ENCODE results near the gene KRT2.

The KRT2 gene

DNA sequence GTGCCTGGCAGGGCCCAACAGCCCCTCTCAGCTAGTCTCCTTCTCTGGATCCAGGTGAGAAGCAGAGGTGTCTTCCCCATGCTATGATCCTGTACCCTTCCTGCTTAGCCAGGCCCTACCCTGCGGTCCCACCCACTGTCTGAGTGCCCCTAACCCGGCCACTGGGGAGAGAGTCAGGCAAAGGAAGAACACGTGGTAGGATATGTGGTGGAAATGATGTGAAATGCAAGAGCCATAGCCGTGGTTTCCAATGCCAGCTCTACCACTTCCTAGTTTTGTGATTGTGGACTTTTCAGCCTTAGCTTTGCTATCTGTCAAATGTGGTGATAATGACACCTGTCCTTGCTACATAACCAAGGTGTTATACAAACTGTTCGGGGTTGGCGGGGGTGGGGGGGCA lies 15.8 kb downstream of the KRT2 start:
- DNase-seq = no peak

DNA sequence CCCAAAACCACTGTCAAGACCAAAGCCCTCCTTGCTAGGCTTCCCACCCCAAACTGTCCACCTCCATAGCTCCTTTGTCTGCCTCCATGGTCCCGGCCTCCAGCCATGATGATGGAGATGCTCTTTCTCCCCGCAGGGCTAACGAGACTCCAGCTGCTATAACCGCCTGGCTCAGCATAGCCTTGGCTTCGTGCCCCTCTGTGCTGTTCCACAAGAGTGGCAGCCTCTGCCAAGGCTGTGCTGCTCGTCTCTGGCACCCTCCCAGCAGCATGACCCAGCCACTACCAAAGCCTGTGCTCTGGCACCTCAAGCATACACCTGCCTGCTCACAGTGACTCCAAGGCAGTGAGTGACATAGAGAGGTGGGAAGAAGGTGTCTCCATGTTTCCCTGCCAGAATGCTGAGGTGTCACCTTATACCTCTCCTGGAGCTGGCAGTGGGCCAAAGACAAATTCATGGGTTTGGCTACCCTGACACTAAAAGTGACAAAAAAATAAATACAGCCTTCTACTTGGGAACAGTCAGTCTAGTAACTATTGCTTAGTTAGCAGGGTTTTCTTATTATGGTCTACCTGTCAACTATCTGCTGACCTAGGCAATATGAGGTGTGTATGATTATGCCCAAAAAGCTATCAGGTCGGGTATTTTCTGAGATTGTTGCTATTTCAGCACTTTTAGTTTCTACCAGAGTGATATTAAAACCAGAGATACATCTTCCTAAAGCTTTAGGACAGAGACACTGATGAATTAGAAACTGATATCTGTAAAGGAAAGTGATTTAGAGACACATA lies 17.6 kb downstream of the KRT2 start:
- DNase-seq = peak; percentile 74

- no peak for DNase-seq
These were observed 18.6 kb downstream of the KRT2 start for GRCh38 chr12:52633383-52633782.

DNA sequence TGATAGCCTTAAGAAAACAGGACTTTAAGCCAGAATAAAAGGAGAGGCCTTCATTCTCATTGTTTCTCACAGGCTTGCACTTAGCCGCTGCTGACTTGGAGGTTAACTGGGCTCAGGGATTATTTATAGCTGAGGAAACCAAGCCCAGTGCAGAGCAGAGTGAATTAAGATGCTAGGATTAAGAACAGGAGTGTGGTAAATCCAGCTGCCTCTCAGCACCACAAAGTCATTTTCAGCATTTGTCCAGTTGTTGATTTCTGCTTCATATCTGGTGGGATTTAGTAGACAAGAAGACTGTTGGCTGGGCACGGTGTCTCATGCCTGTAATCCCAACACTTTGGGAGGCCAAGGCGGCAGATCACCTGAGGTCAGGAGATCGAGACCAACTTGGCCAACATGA lies 19.4 kb downstream of the KRT2 start:
- no peak for DNase-seq

- no peak for DNase-seq
These were observed 20.1 kb downstream of the KRT2 start for GRCh38 chr12:52631676-52632459.

DNA sequence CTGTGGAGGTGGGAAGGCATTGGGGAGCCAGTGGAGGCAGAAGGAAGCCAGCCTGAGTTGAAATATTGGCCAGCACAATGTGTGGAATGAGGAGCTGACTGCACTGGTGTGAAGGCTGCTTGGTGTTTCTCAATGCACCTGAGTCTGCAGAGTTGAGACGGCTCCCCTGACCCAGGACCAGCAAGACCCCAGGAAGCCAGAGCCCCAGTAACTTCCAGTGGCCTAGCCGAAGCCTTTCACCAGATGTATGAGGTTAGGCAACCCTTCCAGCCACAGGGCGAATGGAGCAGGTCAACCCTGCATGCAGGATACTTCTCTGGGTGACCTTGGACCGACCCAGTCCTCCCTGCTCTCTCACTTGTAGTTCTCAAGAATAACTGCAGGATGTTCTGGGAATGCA lies 20.7 kb downstream of the KRT2 start:
- DNase-seq = no peak

DNA sequence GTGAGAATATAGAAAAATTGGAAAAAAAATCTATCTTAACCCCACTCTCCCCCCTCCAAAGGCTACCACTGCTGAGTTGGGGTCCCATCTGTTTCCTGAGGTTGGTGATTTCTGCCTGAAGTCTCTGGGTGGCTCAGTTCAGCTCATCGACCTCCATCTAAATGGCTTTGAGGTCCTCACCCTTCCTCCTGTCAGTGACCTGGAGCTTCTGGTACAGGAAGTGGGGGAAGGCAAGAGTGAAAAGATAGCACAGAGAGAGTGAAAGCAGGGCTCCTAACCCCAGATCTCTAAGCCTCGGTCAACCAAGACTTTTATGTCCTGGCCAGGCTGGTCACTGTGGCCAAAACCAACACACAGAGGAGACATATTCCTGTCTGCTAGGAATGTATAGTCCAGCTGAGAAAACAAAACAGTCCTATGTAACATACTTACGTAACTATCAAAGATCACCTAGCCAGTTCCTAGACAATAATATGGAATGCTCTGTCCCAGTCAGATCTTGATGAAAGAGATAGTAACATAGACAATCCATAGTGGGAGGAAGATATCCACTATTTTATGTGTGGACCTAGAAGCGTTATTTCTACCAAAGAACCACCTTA lies 21.3 kb downstream of the KRT2 start:
- DNase-seq = no peak

GRCh38 chr12:52630008-52630500 lies 22.0 kb downstream of the KRT2 start:
- DNase-seq = no peak

DNA sequence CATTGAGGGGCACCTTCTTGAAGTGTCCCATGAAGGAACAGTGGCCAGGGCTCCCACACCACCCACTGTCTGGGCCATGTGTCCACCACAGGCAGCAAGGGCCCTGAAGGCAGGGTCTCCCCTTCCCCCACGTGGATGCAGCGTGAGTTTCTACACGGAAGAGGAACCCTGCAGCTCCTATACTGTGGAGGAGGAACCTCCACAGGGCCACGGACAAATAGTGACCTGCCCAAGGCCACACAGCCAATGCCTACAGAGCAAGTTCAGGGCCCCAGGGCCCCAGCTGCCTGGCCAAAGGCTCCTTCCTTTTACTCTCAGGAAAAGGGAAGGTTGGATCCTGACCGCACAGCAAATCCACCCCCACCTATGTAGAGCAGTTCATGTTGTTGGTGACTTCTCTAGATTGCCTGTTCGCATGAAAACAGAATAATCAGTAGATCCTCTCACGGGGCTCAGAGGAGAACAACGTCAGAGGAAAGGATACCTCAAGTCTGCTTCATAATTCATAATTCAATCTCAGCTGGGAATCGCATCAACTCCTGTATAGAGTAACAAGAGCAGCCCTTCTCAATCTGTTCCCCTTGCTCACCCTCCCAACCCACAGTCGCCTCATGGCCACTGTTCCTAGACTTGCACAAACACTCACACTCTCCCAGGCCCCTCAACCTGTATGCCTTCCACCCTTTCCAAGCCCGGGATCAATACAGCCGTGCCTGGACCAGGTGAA lies 22.6 kb downstream of the KRT2 start:
- DNase-seq = no peak

DNA sequence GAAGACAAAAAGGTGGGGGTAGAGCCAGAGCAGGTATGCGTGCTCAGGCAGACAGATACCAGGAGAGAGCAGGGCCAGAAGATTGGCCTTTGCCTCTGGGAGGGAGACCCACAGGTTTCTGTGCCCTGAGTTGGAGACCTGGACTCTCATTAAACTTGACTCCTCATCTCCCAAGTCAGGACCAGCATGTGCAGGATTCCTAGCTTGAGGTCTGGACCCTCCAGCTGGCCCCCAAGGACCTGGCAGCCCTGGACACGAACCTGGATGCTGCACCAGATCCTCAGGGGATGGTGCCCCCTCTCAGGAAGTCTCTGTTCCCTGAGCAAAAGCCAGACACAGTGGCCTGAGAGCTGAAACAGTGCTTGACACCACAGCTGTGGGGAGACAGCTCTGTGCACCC lies 23.2 kb downstream of the KRT2 start:
- no peak for DNase-seq

GRCh38 chr12:52628111-52628507 lies 23.9 kb downstream of the KRT2 start:
- DNase-seq = no peak

- no peak for DNase-seq
These were observed 24.5 kb downstream of the KRT2 start for GRCh38 chr12:52627395-52628110.

- DNase-seq = no peak
These were observed 29.7 kb downstream of the KRT2 start for GRCh38 chr12:52622349-52622748.

GRCh38 chr12:52618866-52619265 lies 33.1 kb downstream of the KRT2 start:
- no peak for DNase-seq

DNA sequence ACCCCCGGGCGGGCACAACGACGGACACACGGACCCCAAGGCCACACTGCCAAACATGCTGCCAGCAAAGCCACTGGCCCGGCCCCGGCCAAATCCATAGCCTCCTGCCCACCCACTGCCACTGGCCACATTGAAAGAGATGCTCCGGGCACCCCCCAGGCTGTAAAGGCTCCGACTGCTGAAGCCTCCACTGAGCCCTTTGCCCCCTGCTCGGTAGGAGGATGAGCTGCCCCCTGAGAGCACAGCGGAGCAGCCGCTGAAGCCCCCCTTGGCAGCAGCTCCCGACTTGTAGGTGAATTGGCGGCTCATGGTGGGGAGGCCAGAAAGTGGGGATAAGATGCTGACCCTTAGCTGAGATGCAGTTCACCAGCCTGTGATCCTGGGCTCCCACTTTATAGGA lies 33.8 kb downstream of the KRT2 start, which contains the start of gene KRT73:
KRT73 (minus strand) TSS at position 344 of the 400 bp plus-strand sequence; CDS start at position 309, 35 bp downstream.
- DNase-seq = no peak

GRCh38 chr12:52617403-52617785 lies 34.6 kb downstream of the KRT2 start:
- no peak for DNase-seq

DNA sequence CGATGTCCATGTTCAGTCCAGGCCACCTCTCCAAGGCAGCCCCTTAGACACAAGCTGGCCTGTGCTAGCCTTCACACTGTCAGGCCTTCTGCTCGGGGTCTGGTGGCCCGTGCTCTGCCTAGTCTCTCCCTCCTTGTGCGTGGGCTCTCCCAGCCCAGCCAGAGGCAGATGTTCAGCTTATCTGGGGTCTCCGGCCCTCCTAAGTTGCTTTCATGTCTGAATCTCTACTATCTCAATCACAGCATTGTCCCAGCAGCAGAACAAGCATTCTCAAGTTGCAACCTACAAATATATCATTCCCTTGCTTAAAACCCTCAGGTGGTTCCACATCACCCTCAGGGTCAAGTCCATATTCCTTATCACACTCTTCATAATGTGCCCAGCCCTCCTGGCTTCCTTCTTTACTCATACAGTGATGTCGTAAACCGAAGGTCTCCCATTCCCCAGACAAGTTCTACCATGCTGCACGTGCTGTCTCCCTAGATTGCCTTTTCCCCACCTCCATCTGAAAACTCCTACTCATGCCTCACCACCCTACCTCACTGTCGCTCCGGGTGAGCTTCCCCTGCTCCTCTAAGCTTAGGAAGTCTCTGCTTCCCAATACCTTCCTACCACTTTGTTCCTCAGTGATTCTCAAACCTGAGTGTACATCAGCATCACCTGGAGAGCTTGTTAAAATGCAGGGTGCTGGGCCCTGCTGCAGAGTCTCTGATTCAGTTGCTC lies 35.2 kb downstream of the KRT2 start:
- no peak for DNase-seq

DNA sequence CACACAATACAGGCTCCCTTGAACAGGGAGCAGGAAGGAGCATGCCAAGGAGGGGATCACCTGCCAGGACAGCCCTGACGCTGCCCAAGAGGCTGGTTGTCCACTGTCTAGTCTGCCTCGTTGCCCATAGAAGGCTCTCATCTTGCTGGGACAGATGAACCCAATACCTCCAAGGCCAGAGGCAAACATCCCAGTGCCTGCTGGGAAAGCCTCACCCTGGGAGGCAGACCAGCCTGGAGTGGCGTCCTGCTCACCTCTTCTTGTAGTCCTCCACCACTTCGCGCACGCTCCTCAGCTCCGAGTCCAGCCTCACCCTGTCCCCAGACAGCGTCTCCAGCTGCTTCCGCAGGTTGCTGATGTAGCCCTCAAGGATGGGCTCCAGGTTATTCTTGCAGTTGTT lies 36.1 kb downstream of the KRT2 start:
- no peak for DNase-seq

DNA sequence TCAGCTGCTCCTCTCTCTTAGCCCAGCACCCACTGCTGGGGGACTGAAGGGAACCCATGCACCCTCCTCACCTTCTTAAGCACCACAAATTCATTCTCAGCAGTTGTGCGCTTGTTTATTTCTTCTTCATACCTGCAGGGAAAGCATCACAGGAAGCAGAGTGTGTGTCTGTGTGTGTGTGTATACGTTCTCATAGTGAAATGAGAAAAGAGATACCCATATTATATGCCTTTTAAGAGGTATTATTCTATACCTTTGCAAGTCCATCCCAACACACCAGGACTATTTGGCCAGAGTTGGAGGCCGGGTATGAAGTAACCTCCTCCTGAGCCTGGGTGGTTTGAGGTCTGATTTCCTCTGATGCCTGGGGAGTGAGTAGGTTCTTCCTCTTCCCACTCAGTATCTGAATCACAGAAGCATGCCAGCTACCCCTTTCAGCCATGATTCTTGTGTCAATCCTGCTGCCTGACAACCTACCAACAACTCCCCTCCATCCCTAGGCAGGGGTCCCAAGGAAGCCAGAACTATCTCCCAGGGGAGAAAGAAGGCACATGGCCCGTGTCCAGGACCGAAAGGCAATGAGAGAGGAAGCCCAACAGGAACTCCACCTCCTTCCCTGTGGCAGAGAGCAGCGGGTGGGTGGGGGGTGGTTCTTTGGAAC lies 36.7 kb downstream of the KRT2 start:
- no peak for DNase-seq

DNA sequence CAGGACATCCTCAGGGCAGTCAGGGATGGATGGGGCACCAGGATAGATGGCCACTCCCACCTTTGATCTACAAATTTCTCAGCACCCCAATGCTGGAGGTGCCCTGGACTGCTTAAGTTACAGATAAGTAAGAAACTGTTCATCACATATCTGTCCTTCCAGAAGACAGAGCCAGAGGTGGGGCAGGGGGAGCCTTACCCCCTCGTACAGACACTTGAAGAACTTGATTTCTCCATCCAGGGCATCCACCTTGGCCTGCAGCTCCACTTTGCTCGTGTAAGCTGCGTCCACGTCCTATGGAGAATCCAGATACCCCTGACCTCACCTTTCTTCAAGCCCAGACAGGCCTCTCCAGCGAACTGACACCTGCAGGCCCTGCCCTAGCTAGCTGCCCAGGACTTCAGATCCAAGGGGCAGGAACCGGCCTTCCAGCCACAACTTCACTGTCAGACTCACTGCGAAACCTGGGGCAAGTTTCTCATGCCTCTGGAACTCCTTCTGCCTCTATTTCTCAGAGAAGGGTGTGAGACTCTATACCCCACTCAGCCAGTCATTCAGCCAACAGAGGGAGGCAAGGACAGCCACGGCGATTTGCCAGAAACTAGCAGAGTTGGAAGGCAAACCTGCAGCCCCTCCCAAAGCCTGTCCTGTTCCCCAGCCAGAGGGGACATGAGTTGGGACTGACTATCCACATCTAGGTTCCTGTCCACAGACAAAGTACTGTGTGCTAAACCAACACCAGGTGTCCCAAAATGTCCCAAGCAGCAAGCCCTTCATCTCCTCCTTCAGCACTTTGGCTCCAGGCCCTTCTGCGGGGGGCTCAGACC lies 37.4 kb downstream of the KRT2 start:
- no peak for DNase-seq
